GM19328 (cell line): ENCODE data around the gene SLC18A3.

Experiments
- ATAC-seq: cut with Tn5 transposase; IDR thresholded peaks from one replicate; pipeline ENCODE4 v1.9.1; 2021; ENCODE audit warnings: mild to moderate bottlenecking, moderate library complexity; ENCODE audit not compliant: unreplicated experiment

SLC18A3 gene

DNA sequence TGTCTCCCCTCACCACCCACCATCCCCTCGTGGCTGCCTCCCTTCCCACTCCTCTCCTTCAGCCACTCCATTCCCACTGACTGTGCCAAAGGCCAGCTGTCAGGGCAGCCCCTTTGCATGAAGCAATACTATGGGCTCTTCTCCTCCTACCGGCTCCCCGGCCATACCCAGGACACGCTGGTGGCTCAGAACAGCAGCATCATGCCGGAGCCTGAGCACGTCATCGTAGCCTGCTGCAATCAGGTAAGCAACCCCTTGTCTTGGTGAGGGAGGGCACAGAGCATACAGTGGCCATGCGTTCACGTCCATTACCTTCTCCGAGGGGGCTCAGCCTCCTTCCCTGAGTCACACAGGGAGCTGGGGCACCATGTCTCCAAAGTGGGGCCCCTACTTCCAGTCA, 15.3 kb downstream of the SLC18A3 start:
- no peak for ATAC-seq

DNA sequence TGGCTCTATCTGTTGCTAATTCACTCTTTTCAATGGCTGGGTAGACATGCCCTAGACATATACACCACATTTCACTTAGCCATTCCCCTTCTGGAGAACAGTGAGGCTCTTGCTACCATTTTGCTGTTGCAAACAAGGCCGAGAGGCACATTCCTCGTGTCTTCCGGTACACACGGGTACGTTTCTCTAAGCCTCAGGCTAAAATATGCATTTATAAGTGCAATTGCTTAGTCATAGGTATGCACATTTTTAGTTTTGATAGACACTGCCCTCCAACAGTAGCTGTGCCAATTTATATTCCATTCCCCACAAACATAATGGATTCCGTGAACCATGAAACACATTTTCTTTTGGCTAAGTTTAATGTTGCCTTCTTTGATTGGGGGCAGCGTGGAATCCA, 16.9 kb downstream of the SLC18A3 start:
- no peak for ATAC-seq

DNA sequence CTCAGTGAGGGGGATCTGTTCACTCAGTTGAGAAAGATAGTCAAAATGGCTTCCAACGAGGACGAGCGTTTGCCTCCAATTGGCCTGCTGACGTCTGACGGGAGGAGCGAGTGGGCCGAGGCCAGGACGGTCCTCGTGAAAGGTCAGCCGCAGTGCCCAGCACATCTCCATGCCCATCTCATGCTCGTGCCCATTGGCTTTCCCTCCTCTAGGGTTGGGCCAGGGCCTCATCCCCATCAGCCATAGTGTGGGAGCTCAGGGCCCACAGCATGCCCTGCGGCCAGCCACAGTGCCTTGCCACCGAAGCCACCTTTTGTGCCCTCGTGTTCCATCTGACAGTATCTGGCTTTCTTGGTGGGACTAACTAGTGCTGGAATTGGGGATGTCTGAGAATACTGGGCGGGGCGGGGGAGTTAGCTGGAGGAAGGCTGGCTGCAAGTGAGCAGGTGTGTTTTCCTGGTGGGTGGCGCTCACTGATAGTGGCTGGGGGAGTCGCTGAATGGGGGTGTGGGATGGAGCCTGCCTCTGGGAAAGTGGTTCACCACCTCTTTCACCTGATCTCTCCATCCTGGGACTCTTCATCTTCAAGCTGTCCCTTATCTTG, 17.6 kb downstream of the SLC18A3 start:
- ATAC-seq, result no peak

DNA sequence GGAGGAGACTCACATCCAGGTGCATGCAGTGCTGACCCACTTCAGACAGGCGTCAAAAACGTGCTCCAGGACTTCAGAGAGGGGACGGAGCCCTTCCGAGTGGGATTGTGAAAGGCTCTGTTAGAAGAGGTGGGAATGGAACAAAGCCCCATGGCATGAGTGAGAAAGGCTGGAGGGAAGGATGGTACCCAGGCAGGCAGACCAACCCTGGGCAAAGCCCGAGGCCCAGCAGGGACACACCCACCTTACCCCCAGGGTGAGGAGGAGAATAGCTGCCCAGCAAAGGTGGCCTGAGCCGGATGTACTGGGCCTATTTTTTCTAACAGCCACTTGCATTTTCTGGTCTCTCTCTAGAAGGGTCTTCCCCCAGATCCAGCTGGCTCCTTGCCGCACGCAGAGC, 18.5 kb downstream of the SLC18A3 start:
- no peak for ATAC-seq

DNA sequence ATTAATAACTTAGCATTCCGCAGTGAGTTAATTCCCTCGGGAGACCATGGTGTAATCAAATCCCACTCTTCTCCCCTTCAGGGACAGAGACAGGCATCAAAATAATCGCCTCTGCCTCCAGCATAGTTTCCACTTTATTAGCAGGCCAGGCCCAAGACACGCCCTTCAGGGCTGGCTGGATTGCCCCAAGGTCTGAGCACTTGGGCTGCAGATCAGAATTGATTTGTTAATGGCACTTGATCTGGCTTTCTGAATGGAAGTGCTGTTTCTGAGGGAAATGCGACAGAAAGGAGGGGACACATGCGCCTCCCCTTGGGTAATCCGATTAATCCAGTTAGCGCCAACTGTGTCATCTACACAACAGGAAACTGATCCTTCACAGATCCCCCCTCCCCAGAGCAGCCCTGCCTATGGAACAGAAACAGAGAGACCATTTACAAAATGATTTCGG, 19.3 kb downstream of the SLC18A3 start:
- ATAC-seq, result no peak

DNA sequence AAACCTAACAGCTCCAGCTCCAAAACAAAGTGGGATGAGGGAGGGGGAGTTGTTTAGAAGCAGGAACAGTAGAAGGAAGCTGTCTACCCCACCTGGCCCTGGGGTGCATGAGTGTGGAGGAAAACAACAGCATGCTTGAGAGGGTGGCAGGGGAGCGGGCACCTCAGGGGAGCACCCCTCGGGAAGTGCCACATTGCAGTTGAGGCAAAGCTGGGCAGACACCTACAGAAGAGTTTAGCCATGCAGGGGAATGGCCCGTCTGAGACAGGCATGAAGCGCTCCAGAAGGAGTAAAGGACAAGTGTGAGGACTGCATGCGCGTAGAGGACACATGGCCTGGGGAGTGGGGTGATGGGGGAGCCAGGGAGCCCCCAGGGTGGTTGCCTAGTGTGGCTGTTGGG, 21.9 kb downstream of the SLC18A3 start:
- no peak for ATAC-seq

DNA sequence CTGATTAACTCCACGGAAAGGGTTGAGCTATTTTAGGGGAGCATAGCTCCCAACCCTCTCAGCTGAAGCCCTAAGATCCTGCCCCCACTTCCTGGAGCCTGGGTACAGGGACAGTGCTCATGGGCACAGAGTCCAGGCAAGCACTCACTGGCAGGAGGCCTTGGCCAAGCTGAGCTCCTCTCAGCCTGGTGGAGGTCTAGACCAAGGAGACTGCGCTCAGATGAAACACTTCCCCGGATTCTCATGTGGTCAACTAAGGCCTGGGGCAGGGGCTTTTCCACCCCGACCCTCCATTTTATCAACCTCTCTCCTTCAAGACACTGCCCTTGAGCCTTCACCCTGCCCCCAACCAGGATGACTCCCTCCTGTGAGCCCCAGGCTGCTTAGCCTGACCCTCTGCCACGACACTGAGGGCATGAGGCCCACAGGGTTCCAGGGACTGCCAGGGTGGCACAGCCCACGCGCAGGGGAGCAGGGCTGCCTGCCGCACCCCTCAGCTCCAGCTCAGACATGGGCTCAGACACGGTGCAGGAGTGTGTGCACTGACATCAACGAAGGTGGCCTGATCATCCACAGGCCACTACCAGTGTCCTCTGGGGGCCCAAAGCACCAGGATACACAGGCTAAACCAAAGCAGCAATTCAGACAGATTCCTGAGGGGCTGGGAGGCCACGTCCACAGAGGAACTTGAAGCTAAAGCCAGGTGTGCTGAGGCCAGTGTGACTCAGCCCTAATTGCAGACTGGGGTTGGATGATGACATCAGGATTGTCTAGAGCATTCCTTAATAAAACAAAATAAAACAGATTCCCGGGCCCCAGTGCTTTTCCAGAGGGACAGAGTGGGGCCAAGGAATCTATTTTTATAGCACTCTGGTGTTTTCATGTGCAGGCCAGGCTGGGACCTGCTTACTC, 22.6 kb downstream of the SLC18A3 start:
- ATAC-seq, result no peak

DNA sequence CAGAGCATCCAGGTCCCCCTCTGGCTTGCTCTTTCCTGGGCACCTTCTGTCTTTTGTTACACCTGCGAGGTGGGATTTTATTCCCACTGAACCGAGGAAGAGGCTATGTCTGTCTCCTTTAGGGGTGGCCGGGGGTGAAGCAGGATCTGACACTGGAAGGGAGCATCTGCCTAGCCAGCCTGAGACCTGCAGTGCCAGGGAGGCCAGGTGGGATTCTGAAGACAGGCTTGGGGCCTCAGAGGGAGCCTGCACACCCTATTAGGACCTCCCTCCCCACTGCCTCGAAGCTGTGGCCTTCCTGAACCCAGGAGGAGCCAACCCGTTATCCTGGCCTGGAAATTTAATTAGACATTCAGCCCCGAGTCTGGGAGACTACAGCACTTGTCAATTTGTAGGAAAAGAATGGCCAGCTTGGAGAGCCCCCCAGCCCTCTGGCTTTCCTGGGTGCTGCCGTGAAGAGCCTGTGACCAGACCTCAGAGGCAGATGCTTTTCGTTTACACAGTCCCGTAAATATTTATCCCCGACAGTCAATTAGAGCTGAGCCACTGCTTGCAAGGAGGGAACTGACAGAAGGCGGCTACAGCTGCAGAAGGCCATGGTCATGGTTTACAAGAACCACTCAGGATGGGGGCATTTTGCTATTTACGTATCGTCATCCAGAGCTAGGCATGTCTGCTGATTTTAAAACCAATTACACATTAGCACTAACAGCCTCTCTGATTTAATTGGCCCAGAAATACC, 23.4 kb downstream of the SLC18A3 start:
- ATAC-seq, result no peak

DNA sequence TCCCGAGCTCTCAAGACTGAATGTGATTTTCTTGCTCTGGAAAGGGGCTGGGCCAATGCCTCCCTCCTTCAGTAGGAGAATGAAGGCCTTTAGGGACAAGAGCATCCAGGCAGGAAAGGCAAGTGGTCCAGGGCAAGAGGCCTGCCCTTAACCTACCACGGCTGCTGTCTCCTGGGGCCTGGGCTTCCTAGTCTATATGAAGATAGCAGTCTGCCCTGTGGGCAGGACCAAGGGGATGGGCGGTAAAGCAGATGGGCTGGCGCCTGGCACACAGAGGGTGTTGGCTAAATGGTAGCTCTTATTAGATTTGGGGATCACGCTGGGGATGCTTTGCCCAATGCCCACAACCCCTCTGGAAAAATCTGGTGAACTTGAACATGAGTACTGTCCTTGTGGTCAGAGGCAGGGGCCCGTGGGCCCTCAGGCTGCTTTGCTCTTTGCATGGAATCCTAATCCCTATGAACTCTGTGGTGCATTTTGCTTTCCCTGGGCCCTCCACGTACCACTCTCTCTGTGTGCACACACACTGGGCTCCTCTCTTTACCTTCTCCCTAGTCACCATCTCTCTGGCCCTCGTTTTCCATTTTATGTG, 24.1 kb downstream of the SLC18A3 start:
- no peak for ATAC-seq

DNA sequence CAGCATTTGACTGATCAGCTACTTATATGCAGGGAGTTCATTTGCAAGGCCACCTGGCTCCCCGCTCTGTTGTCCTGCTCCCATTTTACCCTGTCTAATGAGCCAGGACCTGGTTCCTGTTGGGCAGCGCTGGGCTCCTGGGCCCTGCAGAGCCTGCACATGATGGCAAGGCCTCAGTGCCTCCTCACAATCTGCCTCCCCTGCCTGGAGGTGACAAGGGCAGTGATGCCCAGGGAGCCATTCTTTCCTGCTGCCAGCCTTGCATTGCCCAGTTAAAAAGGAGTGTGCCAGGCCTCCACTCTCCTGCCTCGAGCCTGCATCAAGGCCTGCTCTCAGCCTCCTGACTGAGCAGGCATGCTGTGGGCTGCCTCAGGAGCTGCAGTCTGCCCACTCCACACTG, 32.2 kb downstream of the SLC18A3 start:
- ATAC-seq, result no peak

DNA sequence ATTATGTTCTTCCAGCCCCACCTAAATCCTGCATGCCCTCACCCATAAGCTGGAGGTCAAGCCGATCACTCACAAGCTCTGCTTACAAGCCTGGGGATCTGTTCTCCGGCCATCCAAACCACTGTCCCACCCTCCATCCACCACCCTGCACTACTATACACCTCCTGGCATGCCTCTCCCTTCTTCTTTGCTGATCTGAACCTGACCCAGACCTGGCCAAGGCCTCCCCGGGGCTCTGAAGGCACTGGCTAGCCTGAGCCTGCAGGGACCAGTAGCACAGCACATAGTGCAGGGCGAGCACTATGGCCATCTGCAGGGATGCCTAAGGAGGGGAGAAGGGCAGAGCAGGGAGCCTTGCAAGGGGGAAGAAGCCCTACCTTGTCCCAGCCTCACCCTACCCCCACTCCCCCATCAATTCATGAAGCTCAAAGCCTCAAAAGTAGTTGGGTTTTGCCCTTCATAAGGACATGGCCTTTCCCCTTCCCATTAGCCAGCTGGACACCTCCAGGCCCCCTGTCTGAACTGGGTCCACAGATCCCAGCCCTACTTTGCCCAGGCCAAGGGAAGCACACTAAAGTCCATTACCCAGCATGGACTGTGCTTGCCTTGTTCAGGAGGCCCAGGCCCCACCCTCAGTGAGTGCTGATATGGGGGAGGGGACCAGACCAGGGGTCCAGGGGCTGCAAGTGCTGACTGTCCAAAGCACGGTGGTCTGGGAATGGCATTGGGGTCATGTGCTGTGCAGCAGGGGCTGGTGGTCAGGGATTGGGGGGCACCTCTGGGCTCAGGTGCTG, 33.3 kb downstream of the SLC18A3 start:
- no peak for ATAC-seq

DNA sequence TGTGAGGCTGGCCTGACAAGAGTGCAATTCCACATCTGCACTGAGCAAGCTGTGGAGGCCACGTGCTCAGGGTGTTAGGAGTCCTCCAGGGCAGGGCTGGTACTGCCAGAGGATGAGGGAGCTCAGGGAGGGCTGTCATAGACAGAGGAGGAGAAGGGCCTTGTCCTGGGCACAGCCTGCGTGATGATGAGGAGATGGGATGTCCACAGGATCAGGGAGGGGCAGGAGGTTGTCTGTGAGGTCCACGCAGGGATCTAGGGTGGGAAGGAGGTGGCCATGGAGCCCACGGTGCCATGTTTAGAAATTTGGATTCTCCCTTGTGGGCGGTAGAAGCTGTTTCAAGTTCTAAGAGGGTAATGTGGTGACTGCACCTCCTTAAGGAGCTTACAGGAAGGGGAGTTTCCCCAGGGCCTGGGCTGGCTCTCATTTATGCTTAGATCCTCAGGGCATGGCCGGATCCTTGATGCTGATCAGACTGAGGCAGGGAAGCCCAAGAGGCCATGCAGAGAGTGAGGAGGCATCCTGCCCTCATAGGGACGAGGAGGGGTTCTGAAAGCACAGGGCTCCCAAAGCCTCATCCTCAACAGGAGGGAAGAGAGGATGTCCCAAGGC, 34.0 kb downstream of the SLC18A3 start:
- ATAC-seq, result no peak

DNA sequence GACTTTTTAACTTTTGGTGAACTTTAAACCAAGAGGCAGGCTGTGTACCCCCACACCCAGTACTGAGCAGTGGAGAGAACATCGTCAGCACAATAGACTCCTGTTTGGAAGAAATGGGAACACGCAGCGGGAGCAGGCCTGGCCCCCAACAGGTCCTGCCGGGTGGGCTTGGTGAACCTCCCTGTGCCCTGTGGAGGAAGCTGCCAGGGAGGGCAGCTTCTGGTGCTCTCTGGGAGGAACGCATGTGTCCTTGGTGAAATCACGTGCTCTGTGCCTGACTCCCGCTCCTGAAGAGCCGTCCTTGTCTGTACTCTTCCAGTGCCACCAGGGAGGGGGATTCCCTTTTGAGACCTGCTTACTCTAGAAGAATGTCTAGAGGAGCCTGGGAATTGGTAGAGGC, 35.3 kb downstream of the SLC18A3 start:
- ATAC-seq, result no peak

DNA sequence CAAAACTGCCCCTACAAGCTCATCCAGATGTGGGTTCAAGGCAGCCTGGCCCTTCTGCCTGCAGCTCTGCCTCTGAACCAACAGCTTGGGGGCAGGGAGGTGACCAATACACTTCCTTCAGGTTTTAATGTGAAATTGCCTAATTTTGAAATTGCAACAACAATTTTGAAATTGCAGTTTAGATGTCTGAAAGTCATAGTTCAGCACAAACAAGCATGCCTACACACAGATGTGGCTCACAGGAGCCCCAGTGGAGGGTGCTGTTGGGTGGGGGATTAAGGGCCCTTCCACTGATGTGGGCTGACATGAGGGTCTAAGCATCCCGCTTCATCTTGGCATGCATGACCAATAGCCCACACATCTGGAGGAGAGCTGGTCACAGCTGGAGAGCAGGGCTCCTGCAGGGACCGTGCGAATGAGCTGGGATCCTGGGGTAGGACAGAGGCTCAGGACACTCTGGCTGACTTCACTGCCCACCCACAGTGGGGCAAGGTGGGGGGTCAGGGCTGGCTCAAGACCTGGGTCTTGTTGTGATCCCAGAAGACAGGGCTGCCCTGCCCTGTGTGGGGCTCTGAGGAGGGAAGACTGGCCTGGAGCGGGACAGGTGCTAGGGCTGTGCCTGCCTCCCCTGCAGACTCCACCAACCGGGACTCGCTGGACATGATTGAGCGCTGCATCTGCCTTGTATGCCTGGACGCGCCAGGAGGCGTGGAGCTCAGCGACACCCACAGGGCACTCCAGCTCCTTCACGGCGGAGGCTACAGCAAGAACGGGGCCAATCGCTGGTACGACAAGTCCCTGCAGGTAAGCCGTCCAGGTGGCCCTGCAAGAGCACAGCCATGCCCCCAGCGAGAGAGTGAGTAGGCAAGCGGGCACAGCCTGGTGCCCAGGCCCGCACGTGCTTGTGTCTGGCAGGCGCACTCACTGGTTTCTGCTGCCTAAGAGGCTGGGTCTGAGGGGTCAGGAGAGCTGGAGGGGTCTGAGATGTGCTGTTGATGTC, 36.1 kb downstream of the SLC18A3 start:
- no peak for ATAC-seq

DNA sequence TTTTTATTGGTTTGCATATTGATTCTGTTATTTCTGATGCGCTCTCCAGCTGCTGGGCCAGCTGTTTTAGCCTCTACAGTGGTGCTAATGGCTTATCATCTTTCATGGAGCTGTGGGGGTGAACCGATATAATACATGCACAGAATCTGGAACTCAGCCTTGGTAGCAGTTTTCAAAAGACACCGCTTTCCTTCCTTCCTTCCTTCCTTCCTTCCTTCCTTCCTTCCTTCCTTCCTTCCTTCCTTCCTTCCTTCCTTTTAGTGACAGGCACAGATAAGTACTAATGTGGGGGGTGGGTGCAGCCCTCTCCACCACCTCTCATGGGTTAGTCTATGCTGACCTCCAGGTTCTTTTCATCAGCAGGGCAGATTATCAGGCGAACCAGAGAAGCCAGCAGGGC, 37.4 kb downstream of the SLC18A3 start:
- no peak for ATAC-seq

DNA sequence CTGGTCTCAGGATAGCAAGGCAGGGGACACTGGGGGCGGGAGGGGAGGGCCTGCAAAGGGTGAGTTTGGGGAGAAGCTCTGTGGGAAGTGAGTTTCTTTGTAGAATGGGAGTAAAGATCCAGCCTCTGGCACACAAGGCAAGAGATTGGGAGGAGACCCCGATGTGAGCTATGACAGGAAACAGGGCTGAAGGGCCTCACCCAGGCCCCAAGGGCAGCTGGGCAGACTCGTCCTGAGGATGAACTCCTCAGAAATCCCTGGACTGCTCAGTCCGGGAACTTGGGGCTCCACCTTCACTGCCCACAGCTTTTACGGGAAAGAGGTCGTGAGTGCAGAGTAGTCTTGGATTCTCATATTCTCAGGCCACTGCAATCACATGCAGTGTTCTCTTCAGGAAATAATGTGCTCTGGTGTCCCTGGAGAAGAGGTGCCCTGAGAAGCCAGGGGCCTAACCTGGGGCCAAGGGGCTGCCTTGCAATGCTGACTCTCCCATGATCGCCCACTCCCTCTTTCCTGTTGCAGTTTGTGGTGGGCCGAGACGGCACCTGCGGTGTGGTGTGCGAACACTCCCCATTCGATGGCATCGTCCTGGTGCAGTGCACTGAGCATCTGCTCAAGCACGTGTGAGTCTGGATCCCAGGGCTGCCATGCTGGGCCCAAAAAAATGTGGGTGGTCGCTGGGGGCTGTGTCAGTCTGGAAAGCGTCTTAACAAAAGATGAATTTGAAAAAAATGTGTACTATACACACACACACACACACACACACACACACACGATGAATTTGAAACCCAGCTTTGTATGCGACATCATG, 38.1 kb downstream of the SLC18A3 start:
- ATAC-seq, result no peak

DNA sequence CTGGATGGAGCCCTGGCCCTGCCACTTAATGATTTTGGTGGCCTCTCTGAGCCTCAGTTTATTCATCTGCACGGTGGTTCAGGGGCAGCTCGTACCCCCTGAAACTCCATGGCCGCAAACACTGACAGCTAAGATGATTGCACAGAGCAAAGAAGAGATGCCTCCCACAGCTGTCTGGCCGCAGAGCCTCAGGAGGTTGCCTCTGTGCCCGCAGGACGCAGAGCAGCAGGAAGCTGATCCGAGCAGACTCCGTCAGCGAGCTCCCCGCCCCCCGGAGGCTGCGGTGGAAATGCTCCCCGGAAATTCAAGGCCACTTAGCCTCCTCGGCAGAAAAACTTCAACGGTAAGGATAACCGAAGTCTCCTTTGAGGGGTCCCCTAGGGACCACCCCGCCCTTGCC, 39.2 kb downstream of the SLC18A3 start:
- no peak for ATAC-seq
